K562 (cell line): Measurements from ENCODE around the gene CYP46A1. TPM values are rescaled to one million over a fixed set of nuclear protein-coding genes. Genes with fewer than 3 reads are reported as not detected.

ENCODE experiments used
- ATAC-seq: fragments of 200-7000 bp; cut with Tn5 transposase; 3 replicates; pipeline ENCODE4 v1.9.1; 2020; ENCODE audit warnings: moderate library complexity
- BruUV-seq: library from RNA; stranded (reverse); fragments of 400-500 nt; replicated peaks from 2 replicates; lab custom pipeline; 2021; lab: Mats Ljungman, UMichigan
- CTCF ChIA-PET: fragments of 300-600 bp; formaldehyde crosslinking; extraction: SDS; loops from one replicate; lab custom pipeline; 2021; ENCODE audit warnings: low intra/inter-chr PET ratio; lab: Yijun Ruan, JAX
- POLR2A ChIA-PET: fragments of 300-600, 350-650 bp; sonication (Branson Sonifier 250); formaldehyde crosslinking; extraction: SDS; loops from one replicate; lab custom pipeline; 2021; ENCODE audit warnings: antibody characterized with exemption, inconsistent platforms; lab: Yijun Ruan, JAX
- DNase-seq, 4 experiments: peaks; one replicate each; pipeline versions ENCODE4 v3.0.0 to v3.0.0-alpha.2; 2011 to 2018; ENCODE audit warnings: low spot score in 3 of 4, mixed read lengths in 3 of 4; ENCODE audit errors: extremely low read depth in 1 of 4
- FAIRE-seq: peaks from 2 replicates; lab custom pipeline; 2011; peaks lifted over from hg19 to GRCh38; lab: Jason Lieb, UNC
- H2AFZ ChIP-seq: 2 replicates; pipeline ENCODE4 v1.6.0; 2011; ENCODE audit warnings: low read depth, low read length, control low read depth, inconsistent platforms
- H3K27ac ChIP-seq: fragments of 200-600 bp; 3 replicates; pipeline ENCODE4 v1.8.0; 2011; ENCODE audit warnings: low read depth, mild to moderate bottlenecking, control low read depth, inconsistent platforms, low read length, moderate library complexity, mixed read lengths; ENCODE audit errors: extremely low read depth
- H3K27me3 ChIP-seq, 2 experiments: fragments of 300-600 bp in 1 of 2; 2 replicates in 1 of 2; 3 replicates in 1 of 2; pipeline versions ENCODE4 v1.6.0 to v1.8.0; 2011; ENCODE audit warnings: inconsistent platforms in 2 of 2, low read length in 2 of 2, mild to moderate bottlenecking in 1 of 2, mixed read lengths in 1 of 2, moderate library complexity in 1 of 2; ENCODE audit not compliant: control insufficient read depth in 2 of 2, insufficient read depth in 2 of 2
- H3K36me3 ChIP-seq: fragments of 300-600 bp; 3 replicates; pipeline ENCODE4 v1.8.0; 2011; ENCODE audit warnings: mild to moderate bottlenecking, low read length, inconsistent platforms; ENCODE audit not compliant: control insufficient read depth, insufficient read depth
- H3K4me1 ChIP-seq, 2 experiments: fragments of 200-600 bp in 1 of 2; replicated peaks in 1 of 2; 2 replicates in 1 of 2; 3 replicates in 1 of 2; pipeline versions ENCODE4 v1.5.1 to v1.8.0; 2011; ENCODE audit warnings: inconsistent platforms in 2 of 2, low read length in 2 of 2, mild to moderate bottlenecking in 1 of 2, mixed read lengths in 1 of 2, moderate library complexity in 1 of 2; ENCODE audit not compliant: control insufficient read depth in 2 of 2, insufficient read depth in 2 of 2
- H3K4me2 ChIP-seq: 2 replicates; pipeline ENCODE4 v1.6.1; 2011; ENCODE audit warnings: low read length, control low read depth, inconsistent platforms, mixed read lengths; ENCODE audit not compliant: insufficient read depth
- H3K4me3 ChIP-seq: fragments of 200-600 bp; sonication (generic), shearing (Covaris generic); 2 replicates; pipeline ENCODE4 v1.5.1; 2016; ENCODE audit warnings: control low read depth, inconsistent platforms
- H3K79me2 ChIP-seq: fragments of 200-600 bp; 3 replicates; pipeline ENCODE4 v1.8.0; 2011; ENCODE audit warnings: low read length, inconsistent platforms; ENCODE audit not compliant: control insufficient read depth, insufficient read depth
- H3K9ac ChIP-seq, 2 experiments: 2 replicates each; pipeline versions ENCODE4 v1.6.0 to v1.6.1; 2011; ENCODE audit warnings: low read depth in 2 of 2, low read length in 2 of 2, control low read depth in 1 of 2, inconsistent platforms in 1 of 2, mild to moderate bottlenecking in 1 of 2, mixed read lengths in 1 of 2; ENCODE audit not compliant: insufficient read depth in 1 of 2
- H3K9me1 ChIP-seq: one replicate; pipeline ENCODE4 v1.6.0; 2011; ENCODE audit warnings: inconsistent platforms, mild to moderate bottlenecking, low read length, moderate library complexity; ENCODE audit not compliant: control insufficient read depth, insufficient read depth
- H3K9me3 ChIP-seq: replicated peaks from 2 replicates; pipeline ENCODE4 v1.5.1; 2011; ENCODE audit warnings: low read depth, low read length, inconsistent platforms; ENCODE audit not compliant: control insufficient read depth, insufficient read depth
- H4K20me1 ChIP-seq: replicated peaks from 2 replicates; pipeline ENCODE4 v1.6.1; 2011; ENCODE audit warnings: low read length, inconsistent platforms, mixed read lengths; ENCODE audit not compliant: control insufficient read depth, insufficient read depth
- CBFA2T3 ChIP-seq: fragments of 450-650 bp; IDR thresholded peaks from 2 replicates; pipeline ENCODE4 v1.6.1; 2017
- CTBP1 ChIP-seq: fragments of 450-650 bp; IDR thresholded peaks from 2 replicates; pipeline ENCODE4 v1.6.1; 2016; ENCODE audit warnings: borderline replicate concordance
- HLTF ChIP-seq: fragments of 450-650 bp; IDR thresholded peaks from 2 replicates; pipeline ENCODE4 v1.6.1; 2016
- HNRNPL ChIP-seq: fragments of 200-400 bp; formaldehyde crosslinking; IDR thresholded peaks from 2 replicates; pipeline ENCODE4 v1.6.1; 2017; ENCODE audit warnings: low read depth, mild to moderate bottlenecking, low read length
- HSF4 ChIP-seq: fragments of 250-450 bp; sonication (Bioruptor Pico); IDR thresholded peaks from 2 replicates; pipeline ENCODE4 v2.1.2; 2022; ENCODE audit warnings: mild to moderate bottlenecking, moderate library complexity, borderline replicate concordance
- KDM2B ChIP-seq: fragments of 250-450 bp; sonication (Bioruptor Pico); IDR thresholded peaks from 2 replicates; pipeline ENCODE4 v1.8.0; 2021; ENCODE audit warnings: mild to moderate bottlenecking, moderate library complexity
- KHSRP ChIP-seq: fragments of 450-650 bp; IDR thresholded peaks from 2 replicates; pipeline ENCODE4 v1.6.1; 2017
- RCOR1 ChIP-seq, 2 experiments: IDR thresholded peaks; 2 replicates each; pipeline ENCODE4 v1.6.1; 2012; ENCODE audit warnings: low read depth in 2 of 2, low read length in 2 of 2, borderline replicate concordance in 1 of 2, improper control_type of control experiment in 1 of 2
- RNF2 ChIP-seq: sonication (generic); IDR thresholded peaks from 2 replicates; pipeline ENCODE4 v1.6.1; 2016
- SMAD3 ChIP-seq: fragments of 450-650 bp; formaldehyde crosslinking; conservative IDR thresholded peaks from 2 replicates; pipeline ENCODE4 v1.4.0; 2020; ENCODE audit warnings: mild to moderate bottlenecking
- SNRNP70 ChIP-seq: fragments of 200-400 bp; formaldehyde crosslinking; optimal IDR thresholded peaks from 2 replicates; pipeline ENCODE3; 2017; ENCODE audit warnings: low read depth, low read length
- STAG1 ChIP-seq: sonication (generic); formaldehyde crosslinking; IDR thresholded peaks from 2 replicates; pipeline ENCODE4 v1.5.0; 2020; ENCODE audit warnings: missing genetic modification reagents, borderline replicate concordance
- THRAP3 ChIP-seq: fragments of 450-650 bp; IDR thresholded peaks from 2 replicates; pipeline ENCODE4 v1.6.1; 2016; ENCODE audit warnings: mild to moderate bottlenecking, inconsistent platforms, borderline replicate concordance
- ZNF696 ChIP-seq: fragments of 250-450 bp; sonication (Bioruptor Pico); conservative IDR thresholded peaks from 2 replicates; pipeline ENCODE4 v1.4.0; 2020; ENCODE audit warnings: mild to moderate bottlenecking, moderate library complexity
- WGBS: fragments of 100-300 bp; shearing (Covaris generic); methylation state at CpG from one replicate; pipeline ENCODE4 v1.1.6; 2016; ENCODE audit warnings: low coverage, mixed read lengths; ENCODE audit not compliant: insufficient coverage; ENCODE audit errors: missing lambda C conversion rate; 5-methylcytosine and 5-hydroxymethylcytosine counted together
- in situ Hi-C: fragments of 300-500 bp; cut with MboI; formaldehyde crosslinking; loops from 4 replicates; pipeline ENCODE4 v1.15.0; 2018; ENCODE audit warnings: inconsistent platforms, mixed read lengths
- intact Hi-C: fragments of 100-400 bp; cut with micrococcal nuclease; formaldehyde crosslinking; loops from 2 replicates; pipeline ENCODE4 v1.14.2; 2022
- polyA plus RNA-seq, 8 experiments: library from polyadenylated mRNA; depleted of rRNA in 4 of 8; stranded (reverse) in 5 of 8; unstranded in 3 of 8; fragments of >200 nt; fragmentation: Nextera tagmentation in 2 of 8; fragmentation: Illumina TruSeq in 1 of 8; extraction: Ambion mirVana in 2 of 8; extraction: Trizol in 1 of 8; gene quantifications; 2 replicates each; pipeline versions ENCODE4 v1.2.1 to v1.2.3, GENCODE V29; 2011 to 2014; ENCODE audit warnings: inconsistent platforms in 1 of 8, missing spikeins in 1 of 8
- total RNA-seq, 7 experiments: library from RNA; depleted of rRNA in 6 of 7; stranded (reverse); fragments of >200 nt in 6 of 7; fragmentation: Illumina TruSeq in 2 of 7; extraction: Trizol in 2 of 7; gene quantifications; 2 replicates each; pipeline versions ENCODE4 v1.2.1 to v1.2.3, GENCODE V29; 2011 to 2021; ENCODE audit warnings: low replicate concordance in 1 of 7
- TF ChIP-seq, protein P1 (sequence below), 2 experiments: fragments of 450-650 bp; formaldehyde crosslinking in 1 of 2; IDR thresholded peaks; 2 replicates each; pipeline versions ENCODE4 v1.4.0 to v1.6.1; 2014 to 2020; ENCODE audit warnings: mild to moderate bottlenecking in 2 of 2, borderline replicate concordance in 1 of 2, low read depth in 1 of 2

The CYP46A1 gene
- total and polyA plus RNA-seq, 9 of the 15 experiments (the other 6 are each of a cell fraction or from before 2014, with no cell fraction given), result not detected

- CTCF ChIA-PET, result no interaction called here
- H3K9me1 ChIP-seq, result no peaks in the 10 kb centered on the region
- peak overlapping the region; percentile 94 for H2AFZ ChIP-seq
- H3K27me3 ChIP-seq, result peaks cover 2 to 12% of the 10 kb centered on the region in 2 experiments; a peak in 2 of 5 replicates
- 1% methylated on average over 27 of the region's 42 CpGs for WGBS
- no peaks in the 10 kb centered on the region; the same call in 2 of the 3 replicates for H3K79me2 ChIP-seq
- H3K9me3 ChIP-seq, result no peaks in the 10 kb centered on the region; the same call in 1 of the 2 replicates
- H3K27ac ChIP-seq, result peak overlapping the region; percentile 75
- H3K36me3 ChIP-seq, result no peaks in the 10 kb centered on the region
- FAIRE-seq (peak; percentile 59), ATAC-seq (peak; percentile 81), DNase-seq (peak; percentile 66 to 83 (median 72))
- H3K9ac ChIP-seq, result peak overlapping the region; percentile 74 to 92; a peak in 3 of 4 replicates
- in situ Hi-C loops, result no loop called here
- intact Hi-C loops, result loop anchor here (2.0 kb wide), 1 partner anchor 202 kb away; no protein-coding TSS in a partner anchor
- POLR2A ChIA-PET, result interaction anchor here (0.6 to 1.1 kb wide), 3 partner anchors 82 to 541 kb away, joined by 3 read pairs; no protein-coding TSS in a partner anchor
- TSS peak; percentile 97 for BruUV-seq
- peak overlapping the region; percentile 79 for H3K4me2 ChIP-seq
- peak overlapping the region; percentile 98 for H3K4me3 ChIP-seq
- peaks cover 0 to 19% of the 10 kb centered on the region in 2 experiments; a peak in 2 of 5 replicates for H3K4me1 ChIP-seq
- H4K20me1 ChIP-seq, result no peaks in the 10 kb centered on the region; the same call in 1 of the 2 replicates
- no peak for TF ChIP-seq ZNF696 (CRISPR knock-in tag)
- TF ChIP-seq, protein P1, sequence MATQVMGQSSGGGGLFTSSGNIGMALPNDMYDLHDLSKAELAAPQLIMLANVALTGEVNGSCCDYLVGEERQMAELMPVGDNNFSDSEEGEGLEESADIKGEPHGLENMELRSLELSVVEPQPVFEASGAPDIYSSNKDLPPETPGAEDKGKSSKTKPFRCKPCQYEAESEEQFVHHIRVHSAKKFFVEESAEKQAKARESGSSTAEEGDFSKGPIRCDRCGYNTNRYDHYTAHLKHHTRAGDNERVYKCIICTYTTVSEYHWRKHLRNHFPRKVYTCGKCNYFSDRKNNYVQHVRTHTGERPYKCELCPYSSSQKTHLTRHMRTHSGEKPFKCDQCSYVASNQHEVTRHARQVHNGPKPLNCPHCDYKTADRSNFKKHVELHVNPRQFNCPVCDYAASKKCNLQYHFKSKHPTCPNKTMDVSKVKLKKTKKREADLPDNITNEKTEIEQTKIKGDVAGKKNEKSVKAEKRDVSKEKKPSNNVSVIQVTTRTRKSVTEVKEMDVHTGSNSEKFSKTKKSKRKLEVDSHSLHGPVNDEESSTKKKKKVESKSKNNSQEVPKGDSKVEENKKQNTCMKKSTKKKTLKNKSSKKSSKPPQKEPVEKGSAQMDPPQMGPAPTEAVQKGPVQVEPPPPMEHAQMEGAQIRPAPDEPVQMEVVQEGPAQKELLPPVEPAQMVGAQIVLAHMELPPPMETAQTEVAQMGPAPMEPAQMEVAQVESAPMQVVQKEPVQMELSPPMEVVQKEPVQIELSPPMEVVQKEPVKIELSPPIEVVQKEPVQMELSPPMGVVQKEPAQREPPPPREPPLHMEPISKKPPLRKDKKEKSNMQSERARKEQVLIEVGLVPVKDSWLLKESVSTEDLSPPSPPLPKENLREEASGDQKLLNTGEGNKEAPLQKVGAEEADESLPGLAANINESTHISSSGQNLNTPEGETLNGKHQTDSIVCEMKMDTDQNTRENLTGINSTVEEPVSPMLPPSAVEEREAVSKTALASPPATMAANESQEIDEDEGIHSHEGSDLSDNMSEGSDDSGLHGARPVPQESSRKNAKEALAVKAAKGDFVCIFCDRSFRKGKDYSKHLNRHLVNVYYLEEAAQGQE (IDR thresholded peaks at IDR 0.05; ENCODE audit: borderline replicate concordance), result 0 out of 2 replicates have a peak, but pooled peaks have one; percentile 16
- TF ChIP-seq, protein P1 (CRISPR knock-in tag; IDR thresholded peaks at IDR 0.05; ENCODE audit: low read depth), result no peak
- 0 out of 2 replicates have a peak, but pooled peaks have one; percentile 7 for TF ChIP-seq STAG1 (CRISPR knock-in tag)
- TF ChIP-seq THRAP3, result no peak
- TF ChIP-seq HNRNPL, result no peak
- no peak for TF ChIP-seq KHSRP
- peak; percentile 85 for TF ChIP-seq CTBP1
- TF ChIP-seq KDM2B (CRISPR knock-in tag), result no peak
- no peak for TF ChIP-seq HSF4 (CRISPR knock-in tag)
- no peak for TF ChIP-seq SMAD3 (CRISPR knock-in tag)
- TF ChIP-seq CBFA2T3, result no peak
- no peak for TF ChIP-seq HLTF
- peak in 1 of 2 experiments; percentile 69; a peak in 2 of 4 replicates for TF ChIP-seq RCOR1 (IDR thresholded peaks at IDR 0.05; ENCODE audit: borderline replicate concordance in 1 of 2, low read depth in 2 of 2, low read length in 2 of 2)
- TF ChIP-seq RNF2, result no peak
- no peak for TF ChIP-seq SNRNP70
Observed at GRCh38 chr14:99682809-99683618, 1.1 kb upstream of the CYP46A1 start.
